LNCaP clone FGC (cell line): ENCODE data around the gene FGF14.

Experiments
- DNase-seq: peaks from one replicate; pipeline ENCODE4 v3.0.0-alpha.2; 2011; ENCODE audit warnings: low read depth
- H3K4me3 ChIP-seq: 2 replicates; pipeline ENCODE4 v1.5.1; 2011; ENCODE audit warnings: mild to moderate bottlenecking, low read depth, low read length, control low read depth
- TF ChIP-seq, protein P1 (sequence below): IDR thresholded peaks from 2 replicates; pipeline ENCODE4 v1.5.1; 2012; ENCODE audit warnings: mild to moderate bottlenecking; ENCODE audit not compliant: control insufficient read depth, insufficient read depth; ENCODE audit errors: extremely low read depth

FGF14 gene

DNA sequence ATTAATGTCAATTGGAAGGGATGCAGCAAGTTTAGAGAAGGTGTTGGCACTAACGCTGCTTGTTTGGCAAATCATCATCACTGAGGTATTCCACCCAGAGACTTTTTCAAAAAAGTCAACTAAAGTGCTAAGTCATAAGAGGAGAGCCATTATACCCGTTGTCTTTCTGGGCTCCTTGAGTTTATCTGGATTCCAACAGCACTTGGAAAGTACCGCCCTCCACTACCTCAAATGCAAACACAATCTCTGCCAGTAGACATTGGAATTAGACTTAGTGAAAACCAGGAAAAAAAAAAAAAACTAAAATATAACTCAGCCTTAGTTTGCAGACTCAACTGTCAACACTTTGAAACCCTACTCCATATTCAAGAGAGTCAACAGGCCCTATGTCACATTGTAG, 683.4 kb downstream of the FGF14 start:
- H3K4me3 ChIP-seq = no peak overlapping the region
- TF ChIP-seq, protein P1, sequence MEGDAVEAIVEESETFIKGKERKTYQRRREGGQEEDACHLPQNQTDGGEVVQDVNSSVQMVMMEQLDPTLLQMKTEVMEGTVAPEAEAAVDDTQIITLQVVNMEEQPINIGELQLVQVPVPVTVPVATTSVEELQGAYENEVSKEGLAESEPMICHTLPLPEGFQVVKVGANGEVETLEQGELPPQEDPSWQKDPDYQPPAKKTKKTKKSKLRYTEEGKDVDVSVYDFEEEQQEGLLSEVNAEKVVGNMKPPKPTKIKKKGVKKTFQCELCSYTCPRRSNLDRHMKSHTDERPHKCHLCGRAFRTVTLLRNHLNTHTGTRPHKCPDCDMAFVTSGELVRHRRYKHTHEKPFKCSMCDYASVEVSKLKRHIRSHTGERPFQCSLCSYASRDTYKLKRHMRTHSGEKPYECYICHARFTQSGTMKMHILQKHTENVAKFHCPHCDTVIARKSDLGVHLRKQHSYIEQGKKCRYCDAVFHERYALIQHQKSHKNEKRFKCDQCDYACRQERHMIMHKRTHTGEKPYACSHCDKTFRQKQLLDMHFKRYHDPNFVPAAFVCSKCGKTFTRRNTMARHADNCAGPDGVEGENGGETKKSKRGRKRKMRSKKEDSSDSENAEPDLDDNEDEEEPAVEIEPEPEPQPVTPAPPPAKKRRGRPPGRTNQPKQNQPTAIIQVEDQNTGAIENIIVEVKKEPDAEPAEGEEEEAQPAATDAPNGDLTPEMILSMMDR = no peak
- no peak for DNase-seq

- DNase-seq = no peak
- TF ChIP-seq, protein P1 = no peak
- H3K4me3 ChIP-seq = no peak overlapping the region
Observed at GRCh38 chr13:101717353-101717752, 684.5 kb downstream of the FGF14 start.

DNA sequence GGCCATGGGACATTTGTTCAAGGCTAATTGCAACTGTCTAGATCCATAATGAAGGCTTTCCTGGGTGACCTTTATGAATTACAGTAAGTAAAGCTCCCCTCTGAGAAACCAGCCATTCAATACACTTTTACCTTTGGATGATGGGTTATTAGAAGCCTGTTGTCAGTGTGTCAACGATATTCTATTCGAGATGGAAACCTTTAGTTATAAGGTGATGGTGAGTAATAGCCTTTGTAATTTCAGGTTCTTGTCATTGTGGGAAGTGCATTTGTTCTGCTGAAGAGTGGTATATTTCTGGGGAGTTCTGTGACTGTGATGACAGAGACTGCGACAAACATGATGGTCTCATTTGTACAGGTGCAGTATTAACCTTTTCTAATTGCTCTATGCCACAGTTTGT, 687.7 kb downstream of the FGF14 start:
- no peak overlapping the region for H3K4me3 ChIP-seq
- no peak for DNase-seq

GRCh38 chr13:101712026-101712348, 689.9 kb downstream of the FGF14 start:
- TF ChIP-seq, protein P1 = no peak
- H3K4me3 ChIP-seq = no peak overlapping the region
- DNase-seq = no peak

More for the DNA sequence above, 687.7 kb downstream of the FGF14 start:
- TF ChIP-seq, protein P1 = no peak

DNA sequence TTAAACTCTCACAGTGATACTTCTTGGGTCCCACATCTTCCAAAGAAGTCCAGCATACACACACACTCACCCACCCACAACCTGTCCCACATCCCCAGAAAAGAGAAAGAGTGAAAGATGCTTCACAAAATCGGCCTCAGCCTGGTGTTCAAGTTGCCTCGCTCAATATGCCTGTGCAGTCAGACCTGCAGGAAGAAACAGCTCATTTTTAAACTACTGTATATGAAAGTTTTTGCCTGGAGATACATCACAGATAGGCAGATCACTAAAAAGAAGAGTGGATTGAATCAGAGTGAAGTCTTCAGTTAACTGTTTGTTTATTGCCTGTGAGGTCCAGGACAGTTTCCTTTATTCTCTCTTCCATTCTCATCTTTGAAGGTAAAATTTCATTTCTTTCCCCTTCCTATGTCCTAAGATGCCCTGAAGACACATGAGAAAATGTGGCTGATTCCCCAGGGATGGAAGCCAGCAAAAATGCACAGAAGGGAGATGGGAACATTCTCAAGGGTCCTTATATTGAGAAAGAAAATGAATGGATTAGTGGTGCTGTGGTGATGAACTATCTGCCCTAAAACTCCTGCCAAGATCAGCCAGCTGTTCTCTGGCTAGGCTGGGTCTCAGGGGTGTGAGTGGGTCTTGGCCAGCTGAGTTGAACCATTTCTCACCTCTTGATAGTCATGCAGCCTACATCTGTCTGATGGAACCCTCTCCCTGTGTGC, 690.4 kb downstream of the FGF14 start:
- DNase-seq = no peak
- TF ChIP-seq, protein P1 = no peak
- H3K4me3 ChIP-seq = no peak overlapping the region

DNA sequence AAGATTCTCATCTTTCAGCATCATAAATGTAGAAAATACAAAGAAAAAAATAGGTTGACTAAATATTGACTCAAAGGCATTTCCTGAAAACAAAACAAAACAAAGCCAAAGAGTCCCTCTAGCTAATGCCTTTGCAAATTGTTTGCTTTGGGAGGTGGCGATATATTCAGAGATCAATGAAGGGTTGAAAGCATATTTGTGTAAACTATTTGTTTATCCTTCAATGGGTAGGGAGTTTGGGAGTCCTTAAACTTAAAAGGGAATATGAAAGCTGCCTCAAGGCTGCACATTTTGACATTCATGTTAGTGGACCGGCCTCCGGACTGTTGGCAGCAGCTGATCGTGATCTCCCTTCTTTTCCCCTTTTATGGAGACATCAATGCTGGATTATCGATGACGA, 691.9 kb downstream of the FGF14 start:
- TF ChIP-seq, protein P1 = no peak
- no peak overlapping the region for H3K4me3 ChIP-seq
- DNase-seq = no peak

DNA sequence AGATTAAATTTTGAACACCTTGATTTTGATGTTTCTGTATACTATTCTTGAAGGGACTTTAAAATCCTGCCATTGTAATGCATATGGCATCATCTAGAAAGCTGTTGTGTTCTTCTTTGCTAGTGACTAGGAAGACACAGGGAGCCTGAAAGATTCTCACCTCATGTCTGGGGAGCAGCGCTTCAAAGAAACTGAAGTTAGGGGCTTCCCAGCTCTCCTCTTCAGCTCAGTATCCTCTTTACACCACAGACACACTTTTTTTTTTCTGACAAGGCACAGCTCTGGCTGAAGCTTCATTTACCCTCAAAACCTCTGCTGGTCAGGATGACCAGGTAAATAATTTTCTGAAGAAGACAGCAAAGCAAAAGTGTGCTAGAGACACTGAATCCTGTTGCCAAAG, 693.7 kb downstream of the FGF14 start:
- no peak for DNase-seq
- no peak overlapping the region for H3K4me3 ChIP-seq
- TF ChIP-seq, protein P1 = no peak
